HG03442 (cell line): ENCODE results near the gene HBZ.
"Not testable (repeated sequence)": the region's sequence is repeated elsewhere in the genome, so short reads cannot be mapped to it uniquely, and the experiment has no call there.

Experiments used
- ATAC-seq: cut with Tn5 transposase; IDR thresholded peaks from one replicate; pipeline ENCODE4 v1.9.1; 2021; ENCODE audit warnings: mild to moderate bottlenecking, moderate library complexity; ENCODE audit not compliant: unreplicated experiment

The HBZ gene

DNA sequence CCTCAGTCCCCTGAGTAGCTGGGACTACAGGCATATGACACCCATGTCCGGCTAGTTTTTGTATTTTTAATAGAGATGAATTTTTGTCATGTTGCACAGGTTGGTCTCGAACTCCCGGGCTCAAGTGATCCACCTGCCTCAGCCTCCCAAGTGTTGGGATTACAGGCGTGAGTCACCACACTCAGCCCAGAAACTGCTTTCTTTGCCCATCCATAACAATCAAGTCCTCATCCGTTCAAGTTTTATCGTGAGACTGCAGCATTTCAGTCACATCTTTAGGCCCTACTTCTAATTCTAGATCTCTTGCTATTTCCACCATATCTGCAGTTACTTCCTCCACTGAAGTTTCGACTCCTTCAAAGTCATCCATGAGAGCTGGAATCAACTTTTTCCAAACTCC lies 20.3 kb upstream of the HBZ start:
- no peak for ATAC-seq

DNA sequence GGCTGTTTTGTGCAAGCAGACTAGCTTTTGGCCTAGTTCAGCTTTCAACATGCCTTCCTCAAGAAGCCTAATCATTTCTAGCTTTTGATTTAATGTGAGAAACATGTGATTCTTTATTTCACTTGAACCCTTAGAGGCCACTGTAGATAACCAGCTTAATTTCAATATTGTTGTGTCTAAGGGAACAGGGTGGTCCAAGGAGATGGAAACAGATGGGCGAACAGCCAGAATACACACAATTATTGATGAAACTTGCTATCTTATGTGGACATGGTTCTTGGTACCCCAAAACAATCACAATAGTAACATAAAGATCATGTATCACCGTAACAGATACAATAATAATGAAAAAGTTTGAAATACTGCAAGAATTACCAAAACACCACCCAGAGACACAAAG lies 18.7 kb upstream of the HBZ start:
- no peak for ATAC-seq

- no peak for ATAC-seq
These were observed 14.4 kb upstream of the HBZ start for GRCh38 chr16:138049-138417.

- ATAC-seq, result no peak
These were observed 12.1 kb upstream of the HBZ start for GRCh38 chr16:140175-140857.

DNA sequence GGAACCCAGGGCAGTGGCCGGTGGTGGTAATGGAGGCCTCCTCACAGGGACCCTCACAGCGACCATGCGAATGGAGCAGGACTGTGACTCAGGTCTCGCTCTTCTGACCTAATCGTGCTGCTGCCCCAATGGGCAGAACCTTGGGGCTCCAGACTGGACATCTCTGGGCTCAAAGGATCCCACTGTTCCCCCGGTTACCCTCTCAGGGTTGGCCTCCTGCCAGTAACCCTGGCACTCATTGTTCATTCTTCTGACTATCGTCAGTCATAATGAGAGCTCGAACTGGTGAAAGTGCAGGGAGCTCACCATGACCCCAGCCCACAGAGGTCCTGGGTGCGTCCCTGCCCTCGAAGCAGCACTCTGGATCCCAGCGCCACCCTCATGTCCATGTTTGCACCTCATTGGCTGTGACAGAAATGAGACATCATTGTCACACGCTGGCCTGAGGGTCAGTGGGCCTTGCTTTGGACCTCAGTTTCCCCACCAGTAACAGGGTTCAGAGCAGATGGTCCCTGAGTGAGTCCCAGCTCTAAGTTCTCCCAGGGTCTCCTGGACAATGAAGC lies 10.0 kb upstream of the HBZ start:
- ATAC-seq, result no peak

DNA sequence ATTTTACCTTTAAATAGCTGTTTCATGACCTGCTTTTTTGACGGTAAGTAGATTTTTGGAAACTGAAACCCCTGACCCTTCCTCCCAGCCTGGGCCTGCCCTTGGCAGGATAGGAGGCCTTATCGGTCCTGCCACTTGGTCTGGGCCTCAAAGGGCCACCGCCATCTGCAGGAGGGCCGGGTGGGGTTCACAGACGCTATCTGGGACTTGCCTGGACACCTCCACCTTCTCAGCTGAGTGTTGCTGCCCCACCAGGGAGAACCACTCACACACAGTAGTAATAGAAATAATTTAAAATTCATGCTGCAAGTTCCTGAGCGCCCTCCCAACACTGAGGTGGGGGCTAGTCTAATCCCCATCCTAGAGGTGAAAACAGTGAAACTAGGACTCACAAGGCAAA lies 9.4 kb upstream of the HBZ start:
- no peak for ATAC-seq

DNA sequence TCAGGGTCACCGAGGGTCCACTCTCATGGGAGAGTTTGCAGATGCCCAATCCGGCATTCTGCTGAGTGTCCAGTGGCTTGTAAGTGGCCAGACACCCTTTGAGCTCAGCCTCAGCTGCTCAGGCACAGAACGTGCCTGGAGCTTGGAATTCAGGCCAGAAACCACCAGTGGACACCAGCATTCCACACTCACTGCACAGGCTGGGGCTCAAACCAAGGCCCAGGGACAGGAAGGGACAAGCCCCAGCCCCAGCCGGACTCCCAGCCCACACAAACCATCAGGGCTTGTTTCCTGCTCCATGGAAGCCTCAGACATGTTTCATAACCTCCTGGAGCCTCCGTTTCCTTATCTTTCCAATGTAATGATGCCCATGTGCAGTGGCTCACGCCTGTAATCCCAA lies 9.0 kb upstream of the HBZ start:
- ATAC-seq, result no peak

DNA sequence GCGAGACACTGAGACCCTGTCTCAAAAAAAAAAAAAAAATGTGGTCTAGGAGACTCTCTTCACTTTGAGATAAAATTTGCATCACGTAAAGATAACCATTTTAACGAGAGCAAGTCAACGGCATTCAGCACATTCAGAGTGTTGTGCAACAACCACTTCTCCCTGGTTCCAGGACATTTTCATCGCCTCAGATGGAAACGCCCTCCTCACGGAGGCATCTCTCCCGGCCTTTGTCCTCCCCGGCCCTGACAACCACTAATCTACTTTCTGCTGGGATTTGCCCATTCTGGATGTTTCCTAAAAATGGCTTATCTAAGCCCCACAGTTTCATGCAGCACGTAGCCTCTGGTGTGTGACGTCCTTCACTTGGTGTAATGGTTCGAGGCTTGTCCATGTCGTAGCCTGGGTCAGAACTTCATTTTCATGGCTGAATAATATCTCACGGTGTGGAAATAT lies 7.6 kb upstream of the HBZ start:
- no peak for ATAC-seq

GRCh38 chr16:146646-147045 lies 5.8 kb upstream of the HBZ start:
- no peak for ATAC-seq

- no peak for ATAC-seq
These were observed 3.3 kb upstream of the HBZ start for GRCh38 chr16:149024-149660.

GRCh38 chr16:153129-153521 lies 681 bp downstream of the HBZ start:
- not testable (repeated sequence) for ATAC-seq

DNA sequence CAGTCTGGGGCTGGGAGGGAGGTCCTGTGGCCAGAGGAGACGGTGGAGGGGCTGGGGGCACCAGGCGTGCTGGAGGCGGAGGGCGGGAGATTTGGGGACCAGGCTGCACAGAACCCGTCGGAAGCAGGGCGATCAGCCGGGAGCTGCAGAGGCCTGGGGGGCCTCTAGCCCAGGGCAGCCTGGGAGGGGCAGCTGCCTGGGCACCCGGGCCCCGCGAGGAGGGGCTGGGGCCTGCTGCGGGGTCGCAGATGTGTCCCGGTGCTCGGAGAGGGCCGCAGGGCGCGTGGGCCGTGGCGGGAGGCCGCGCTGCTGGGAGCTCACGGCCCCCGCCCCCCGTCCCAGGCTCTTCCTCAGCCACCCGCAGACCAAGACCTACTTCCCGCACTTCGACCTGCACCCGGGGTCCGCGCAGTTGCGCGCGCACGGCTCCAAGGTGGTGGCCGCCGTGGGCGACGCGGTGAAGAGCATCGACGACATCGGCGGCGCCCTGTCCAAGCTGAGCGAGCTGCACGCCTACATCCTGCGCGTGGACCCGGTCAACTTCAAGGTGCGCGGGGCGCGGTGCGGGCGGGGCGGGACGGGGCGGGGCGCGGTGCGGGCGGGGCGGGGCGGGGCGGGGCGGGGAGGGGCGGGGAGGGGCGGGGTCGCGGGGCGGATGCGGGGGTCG lies 1.2 kb downstream of the HBZ start:
- ATAC-seq, result not testable (repeated sequence)

- no peak for ATAC-seq
These were observed 2.0 kb downstream of the HBZ start for GRCh38 chr16:154217-155030.

- no peak for ATAC-seq
These were observed 2.6 kb downstream of the HBZ start for GRCh38 chr16:155031-155398.

- ATAC-seq, result no peak
These were observed 6.8 kb downstream of the HBZ start for GRCh38 chr16:159136-159849.

DNA sequence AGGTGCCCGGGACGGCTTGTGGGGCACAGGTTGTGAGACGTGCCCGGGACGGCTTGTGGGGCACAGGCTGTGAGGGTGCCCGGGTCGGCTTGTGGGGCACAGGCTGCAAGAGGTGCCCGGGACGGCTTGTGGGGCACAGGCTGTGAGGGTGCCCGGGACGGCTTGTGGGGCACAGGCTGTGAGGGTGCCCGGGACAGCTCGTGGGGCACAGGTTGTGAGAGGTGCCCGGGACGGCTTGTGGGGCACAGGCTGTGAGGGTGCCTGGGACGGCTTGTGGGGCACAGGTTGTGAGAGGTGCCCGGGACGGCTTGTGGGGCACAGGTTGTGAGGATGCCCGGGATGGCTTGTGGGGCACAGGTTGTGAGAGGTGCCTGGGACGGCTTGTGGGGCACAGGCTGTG lies 7.8 kb downstream of the HBZ start:
- not testable (repeated sequence) for ATAC-seq

GRCh38 chr16:160691-161190 lies 8.3 kb downstream of the HBZ start:
- no peak for ATAC-seq

DNA sequence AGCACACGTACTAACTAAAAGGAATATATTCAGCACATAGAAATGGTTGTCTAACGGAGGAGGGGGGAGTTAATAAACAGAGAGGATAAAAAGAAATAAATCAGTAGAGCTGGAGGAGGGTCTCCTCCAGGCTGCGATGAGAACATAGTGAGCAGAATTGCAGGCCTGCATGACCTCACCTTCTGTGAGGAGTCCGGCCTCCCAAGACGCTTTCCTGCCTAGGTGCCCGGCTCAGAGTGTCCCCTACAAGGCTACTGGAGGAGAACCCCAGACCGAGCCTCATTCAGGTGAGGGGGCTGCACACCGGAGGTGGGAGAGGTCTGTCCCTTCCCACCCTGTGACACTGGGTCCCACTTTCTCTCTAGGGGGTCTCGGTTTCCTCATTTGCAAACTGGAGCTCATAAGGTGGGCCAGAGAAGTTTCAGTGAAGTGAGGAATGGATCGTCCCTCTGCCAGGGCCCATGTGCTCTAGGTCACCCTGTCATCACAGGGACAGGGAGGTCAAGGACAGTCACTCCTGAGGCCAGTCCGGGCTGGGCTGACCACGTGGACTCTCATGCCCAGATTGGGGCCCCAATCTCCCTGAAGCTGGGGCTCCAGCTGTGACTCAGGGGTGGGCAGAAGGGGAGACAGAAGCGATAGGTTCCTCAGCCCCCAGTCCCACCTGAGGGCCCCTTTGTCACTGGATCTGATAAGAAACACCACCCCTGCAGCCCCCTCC lies 10.0 kb downstream of the HBZ start:
- ATAC-seq, result no peak

- ATAC-seq, result not testable (repeated sequence)
These were observed 10.7 kb downstream of the HBZ start for GRCh38 chr16:163139-163538.

- ATAC-seq, result not testable (repeated sequence)
These were observed 11.3 kb downstream of the HBZ start for GRCh38 chr16:163696-164095.
